SJCRH30 (cell line): Measurements from ENCODE around the gene APLP2. TPM values are rescaled to one million over a fixed set of nuclear protein-coding genes. Genes with fewer than 3 reads are reported as not detected.
"Not testable (repeated sequence)": the region's sequence is repeated elsewhere in the genome, so short reads cannot be mapped to it uniquely, and the experiment has no call there.

ENCODE experiments used
- DNase-seq, 2 experiments: peaks; one replicate each; pipeline ENCODE4 v3.0.0-alpha.2; 2015 to 2020
- H3K27ac ChIP-seq: fragments of 250-450 bp; sonication (Bioruptor Pico); 2 replicates; pipeline ENCODE4 v1.5.1; 2020; ENCODE audit warnings: mild to moderate bottlenecking, moderate library complexity
- H3K27me3 ChIP-seq: fragments of 250-450 bp; sonication (Bioruptor Pico); 2 replicates; pipeline ENCODE4 v1.5.1; 2020; ENCODE audit warnings: mild to moderate bottlenecking, moderate library complexity
- H3K36me3 ChIP-seq: fragments of 250-450 bp; sonication (Bioruptor Pico); 2 replicates; pipeline ENCODE4 v1.5.1; 2020; ENCODE audit warnings: mild to moderate bottlenecking, moderate library complexity
- H3K4me1 ChIP-seq: fragments of 250-450 bp; sonication (Bioruptor Pico); 2 replicates; pipeline ENCODE4 v1.5.1; 2020; ENCODE audit warnings: mild to moderate bottlenecking, moderate library complexity
- H3K4me3 ChIP-seq: fragments of 250-450 bp; sonication (Bioruptor Pico); 2 replicates; pipeline ENCODE4 v1.5.1; 2020; ENCODE audit warnings: mild to moderate bottlenecking, moderate library complexity
- H3K9me3 ChIP-seq: fragments of 250-450 bp; sonication (Bioruptor Pico); replicated peaks from 2 replicates; pipeline ENCODE4 v1.5.1; 2020; ENCODE audit warnings: mild to moderate bottlenecking, moderate library complexity
- total RNA-seq: library from RNA; depleted of rRNA; stranded (reverse); fragments of >200 nt; shearing (Covaris generic); gene quantifications from 2 replicates; pipeline ENCODE4 v1.2.3, GENCODE V29; 2014

APLP2 gene
- total RNA-seq, 1 experiment from 2014 or later = 83.1 TPM

DNA sequence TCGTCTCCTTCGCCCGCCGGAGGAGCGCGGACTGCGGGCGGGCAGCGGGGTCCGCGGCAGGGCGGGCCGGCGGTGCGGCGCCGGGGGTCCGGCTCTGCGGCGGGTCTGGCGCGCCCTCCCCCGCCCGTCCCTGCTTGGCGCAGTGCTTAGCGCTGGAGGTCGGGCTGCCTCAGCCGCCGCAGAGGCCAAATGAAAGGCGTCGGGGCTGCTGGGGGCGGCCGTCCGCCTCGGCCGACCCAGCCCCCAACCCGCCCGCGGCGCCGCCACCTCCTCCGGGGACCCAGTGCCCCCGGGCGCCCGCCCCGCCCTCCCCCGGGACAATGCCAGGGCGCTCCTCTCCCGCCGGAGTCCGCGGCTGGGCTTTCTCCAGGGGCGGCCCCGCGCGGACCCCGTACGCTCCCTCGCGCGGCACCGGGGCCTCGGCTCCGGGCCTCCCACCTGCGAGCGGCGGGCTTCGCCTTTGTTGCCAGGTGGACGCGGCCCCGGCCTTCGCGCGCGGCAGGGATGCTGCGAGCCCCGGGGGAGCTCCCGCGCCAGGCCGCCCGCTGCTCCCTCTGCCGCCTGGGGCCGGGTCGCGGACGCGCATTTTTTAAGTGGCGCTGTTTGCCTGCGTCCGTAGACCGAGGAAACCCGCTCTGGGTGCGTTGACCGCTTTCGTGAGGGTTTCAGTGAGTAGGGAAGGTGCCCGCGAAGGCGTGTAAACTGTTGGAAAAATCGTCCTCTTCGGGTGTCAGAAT is 583 bp downstream of the APLP2 start:
- peak; percentile 32 to 34 for DNase-seq
- no peaks in the 10 kb centered on the region for H3K9me3 ChIP-seq

DNA sequence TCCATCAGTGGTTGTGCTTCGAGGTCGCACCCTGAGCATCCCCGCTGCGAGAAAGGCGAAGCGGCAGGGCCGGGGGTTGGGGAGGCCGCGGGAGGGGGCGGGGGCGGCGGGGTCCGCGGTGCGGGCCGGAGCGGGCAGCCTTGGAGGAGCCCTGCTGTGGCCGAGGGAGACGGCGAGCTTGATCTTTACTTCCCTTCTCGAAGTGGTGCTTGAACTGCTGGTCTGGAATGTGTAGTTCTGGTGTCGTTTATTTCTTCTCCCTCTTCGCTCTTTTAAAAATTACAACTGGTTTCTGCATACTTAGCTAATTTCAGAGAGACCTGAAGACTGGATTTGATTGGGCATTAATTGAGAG is 1.1 kb downstream of the APLP2 start:
- no peaks in the 10 kb centered on the region for H3K36me3 ChIP-seq
- no peaks in the 10 kb centered on the region for H3K27me3 ChIP-seq
- H3K4me1 ChIP-seq = no peaks in the 10 kb centered on the region
- no peak overlapping the region for H3K27ac ChIP-seq
- H3K9me3 ChIP-seq = no peaks in the 10 kb centered on the region
- H3K4me3 ChIP-seq = peak overlapping the region; percentile 93
- peak; percentile 7 to 25 for DNase-seq

More for the DNA sequence above, 583 bp downstream of the APLP2 start:
- no peaks in the 10 kb centered on the region for H3K36me3 ChIP-seq
- H3K4me3 ChIP-seq = peak overlapping the region; percentile 93
- H3K4me1 ChIP-seq = no peaks in the 10 kb centered on the region
- peak overlapping the region; percentile 25; the same call in 1 of the 2 replicates for H3K27ac ChIP-seq
- no peaks in the 10 kb centered on the region for H3K27me3 ChIP-seq

DNA sequence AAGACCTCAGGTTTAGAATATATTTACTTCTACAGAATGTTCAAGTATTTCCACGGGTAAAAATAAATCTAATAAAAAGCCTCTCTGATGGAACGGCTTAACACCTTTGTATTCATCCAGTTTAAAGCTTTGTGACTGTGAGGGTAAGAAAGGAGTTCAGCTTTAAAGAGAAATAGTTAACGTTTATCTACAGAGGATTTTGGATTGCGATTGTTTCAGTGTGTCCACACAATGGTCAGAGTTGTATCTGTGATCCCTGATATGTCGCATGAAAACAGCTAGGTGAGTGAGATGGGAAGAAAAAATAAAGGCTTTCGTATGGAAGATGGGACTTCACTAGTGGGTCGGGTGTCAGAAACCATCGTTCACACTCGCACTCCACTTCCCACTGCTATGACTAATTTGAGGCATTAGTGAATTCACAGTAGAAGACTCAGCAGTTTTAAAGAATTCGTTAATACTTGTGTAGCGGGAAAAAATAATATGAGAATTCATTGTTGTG is 1.6 kb downstream of the APLP2 start:
- no peaks in the 10 kb centered on the region for H3K36me3 ChIP-seq
- no peaks in the 10 kb centered on the region for H3K9me3 ChIP-seq
- H3K4me3 ChIP-seq = peak overlapping the region; percentile 93
- H3K27me3 ChIP-seq = no peaks in the 10 kb centered on the region
- DNase-seq = peak in 1 of 2 experiments; percentile 28
- no peaks in the 10 kb centered on the region for H3K4me1 ChIP-seq
- H3K27ac ChIP-seq = no peak overlapping the region

DNA sequence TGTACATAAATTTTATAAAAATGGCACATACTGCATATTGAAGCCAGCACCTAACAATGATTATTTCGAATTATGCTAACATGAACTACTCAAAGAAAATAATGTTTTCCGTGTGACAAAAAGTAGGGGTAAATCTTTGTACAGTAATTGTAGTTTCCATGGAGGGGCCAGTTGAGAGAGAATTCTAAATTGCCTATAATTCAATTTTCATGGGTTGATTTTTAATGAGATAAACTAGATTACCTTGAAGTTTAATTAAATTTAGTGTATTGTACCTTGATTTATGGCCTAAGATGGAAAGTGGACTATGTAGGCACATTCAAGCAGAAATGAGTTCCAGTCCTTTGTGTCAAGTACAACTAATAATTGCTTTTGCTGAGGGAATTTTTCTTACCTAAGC is 5.0 kb downstream of the APLP2 start:
- Histone ChIP-seq H3K36me3 (no peaks in the 10 kb centered on the region), H3K9me3 (no peaks in the 10 kb centered on the region), H3K4me1 (peaks cover 8% of the 10 kb centered on the region; the same call in 1 of the 2 replicates), H3K4me3 (no peak overlapping the region), H3K27me3 (no peaks in the 10 kb centered on the region), H3K27ac (no peak overlapping the region)
- no peak for DNase-seq

DNA sequence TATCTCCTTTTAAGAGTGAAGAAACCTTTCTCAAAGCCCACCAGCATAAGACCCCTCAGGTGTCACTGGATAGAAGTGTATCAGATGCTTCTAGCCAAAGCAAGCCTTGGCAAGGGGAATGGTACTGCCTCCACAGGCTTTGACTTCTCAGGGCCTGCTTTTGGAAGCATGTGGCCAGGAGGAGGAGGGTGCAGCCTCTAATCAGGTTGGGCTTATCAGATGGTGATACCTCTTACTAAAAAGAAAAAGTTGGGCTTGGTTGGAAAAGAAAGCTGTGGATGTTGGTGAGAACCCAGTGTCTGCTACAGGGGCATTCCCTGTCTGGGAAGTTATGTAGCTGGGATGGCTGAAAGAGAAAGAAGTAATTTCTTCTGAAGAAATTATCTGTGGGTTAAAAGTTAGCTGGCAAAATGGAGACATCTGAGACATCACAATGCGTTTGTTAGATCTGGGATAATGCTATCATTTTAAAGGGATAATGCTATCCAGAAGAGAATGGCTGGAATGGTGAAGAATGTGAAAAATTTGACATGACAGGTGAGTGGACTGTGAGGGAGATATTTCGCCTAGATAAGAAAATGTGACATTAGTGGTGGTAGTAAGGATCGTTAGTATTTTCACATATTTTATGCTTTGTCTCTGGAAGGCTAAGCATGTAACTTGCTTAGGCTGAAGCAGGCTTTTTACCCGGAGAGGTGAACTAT is 7.2 kb downstream of the APLP2 start:
- H3K9me3 ChIP-seq = no peaks in the 10 kb centered on the region
- DNase-seq = no peak
- H3K36me3 ChIP-seq = no peaks in the 10 kb centered on the region
- peaks cover 8% of the 10 kb centered on the region; the same call in 1 of the 2 replicates for H3K4me1 ChIP-seq
- no peak overlapping the region for H3K4me3 ChIP-seq
- H3K27ac ChIP-seq = no peak overlapping the region
- no peaks in the 10 kb centered on the region for H3K27me3 ChIP-seq

DNA sequence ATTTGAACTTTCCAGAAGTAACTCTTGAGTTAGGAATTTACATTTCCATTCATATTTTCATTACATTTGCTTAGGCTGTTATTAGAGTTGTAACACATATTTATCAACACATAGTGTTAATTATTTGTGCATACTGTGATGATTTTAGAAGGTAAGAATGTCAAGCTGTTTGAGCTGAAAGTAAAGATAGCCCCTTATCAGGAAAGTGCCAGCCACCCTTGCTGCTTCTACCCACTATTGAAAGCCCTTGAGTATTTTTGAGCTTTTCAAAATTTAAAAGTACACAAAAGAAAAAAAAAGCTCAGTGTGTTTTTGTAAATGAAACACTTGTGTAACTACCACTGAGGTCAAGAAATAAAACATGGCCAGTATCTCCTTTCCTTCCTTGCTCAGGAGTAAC is 8.0 kb downstream of the APLP2 start:
- Histone ChIP-seq H3K27ac (no peak overlapping the region), H3K9me3 (no peaks in the 10 kb centered on the region), H3K27me3 (no peaks in the 10 kb centered on the region), H3K4me1 (peaks cover 8% of the 10 kb centered on the region; the same call in 1 of the 2 replicates), H3K36me3 (no peaks in the 10 kb centered on the region), H3K4me3 (no peak overlapping the region)
- no peak for DNase-seq

DNA sequence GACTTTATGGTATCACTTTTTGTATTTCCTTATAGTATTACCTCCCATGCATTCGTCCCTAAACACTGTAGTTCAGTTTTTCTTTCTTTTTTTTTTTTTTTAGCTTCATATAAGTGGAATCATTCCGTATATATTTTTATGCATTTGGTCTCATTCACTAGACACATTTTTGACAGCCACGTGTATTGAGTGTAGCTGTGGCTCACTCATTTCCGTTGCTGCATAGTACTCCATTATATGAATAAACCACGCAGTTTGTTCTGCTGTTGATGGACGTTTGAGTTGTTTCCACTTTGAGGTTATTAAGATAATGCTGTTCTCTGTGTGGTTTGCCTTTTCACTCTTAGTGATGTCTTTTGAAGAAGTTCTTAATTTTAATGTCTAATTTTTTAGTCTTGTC is 8.4 kb downstream of the APLP2 start:
- H3K36me3 ChIP-seq = no peaks in the 10 kb centered on the region
- H3K27me3 ChIP-seq = no peaks in the 10 kb centered on the region
- no peaks in the 10 kb centered on the region for H3K9me3 ChIP-seq
- no peak overlapping the region for H3K4me3 ChIP-seq
- peaks cover 8% of the 10 kb centered on the region; the same call in 1 of the 2 replicates for H3K4me1 ChIP-seq
- DNase-seq = no peak
- H3K27ac ChIP-seq = no peak overlapping the region

DNA sequence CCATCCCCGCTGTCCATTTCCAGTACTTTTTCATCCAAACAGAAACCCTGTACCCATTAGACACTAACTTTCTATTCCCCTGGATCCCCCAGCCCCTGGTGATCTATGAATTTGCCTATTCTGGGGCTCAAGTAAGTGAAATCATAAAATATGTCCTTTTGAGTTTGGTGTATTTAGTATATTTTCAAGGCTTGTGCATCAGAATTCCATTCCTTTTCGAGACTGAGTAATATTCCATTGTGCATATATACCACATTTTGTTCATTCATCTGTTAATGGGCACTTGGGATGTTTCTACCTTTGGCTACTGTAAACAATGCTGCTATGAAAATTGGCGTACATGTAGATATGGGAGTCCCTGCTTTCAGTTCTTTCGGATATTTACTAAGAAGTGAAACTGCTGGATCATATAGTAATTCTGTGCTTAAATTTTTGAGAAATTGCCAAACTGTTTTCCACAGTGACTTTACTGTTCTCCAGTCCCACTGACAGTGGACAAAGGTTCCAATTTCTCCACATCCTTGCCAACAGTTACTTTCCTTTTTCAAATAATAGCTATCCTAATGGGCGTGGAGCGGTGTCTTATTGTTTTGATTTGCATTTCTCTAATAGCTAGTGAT is 16.1 kb downstream of the APLP2 start:
- H3K4me1 ChIP-seq = peaks cover 4% of the 10 kb centered on the region; the same call in 1 of the 2 replicates
- no peak overlapping the region for H3K4me3 ChIP-seq
- H3K9me3 ChIP-seq = no peaks in the 10 kb centered on the region
- H3K27ac ChIP-seq = no peak overlapping the region
- H3K36me3 ChIP-seq = no peaks in the 10 kb centered on the region
- DNase-seq = no peak
- H3K27me3 ChIP-seq = no peaks in the 10 kb centered on the region

DNA sequence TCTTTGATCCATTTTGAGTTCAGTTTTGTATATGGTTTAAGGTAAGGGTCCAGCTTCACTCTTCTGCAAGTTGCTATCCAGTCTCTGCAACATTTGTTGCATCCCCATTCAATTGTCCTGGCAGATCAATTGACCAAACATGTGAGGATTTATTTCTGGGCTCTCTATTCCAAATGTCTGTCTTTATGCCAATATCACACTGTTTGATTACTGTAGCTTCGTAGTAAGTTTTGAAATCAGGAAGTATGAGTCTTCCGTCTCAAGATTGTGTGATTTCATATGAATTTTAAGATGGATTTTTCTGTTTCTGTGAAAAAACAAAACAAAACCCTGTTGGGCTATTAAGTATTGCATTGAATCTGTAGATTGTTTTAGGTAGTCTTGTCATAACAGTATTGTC is 17.0 kb downstream of the APLP2 start:
- Histone ChIP-seq H3K9me3 (no peaks in the 10 kb centered on the region), H3K36me3 (no peaks in the 10 kb centered on the region), H3K4me3 (no peak overlapping the region), H3K27ac (no peak overlapping the region), H3K4me1 (peaks cover 4% of the 10 kb centered on the region; the same call in 1 of the 2 replicates), H3K27me3 (no peaks in the 10 kb centered on the region)
- DNase-seq = no peak

DNA sequence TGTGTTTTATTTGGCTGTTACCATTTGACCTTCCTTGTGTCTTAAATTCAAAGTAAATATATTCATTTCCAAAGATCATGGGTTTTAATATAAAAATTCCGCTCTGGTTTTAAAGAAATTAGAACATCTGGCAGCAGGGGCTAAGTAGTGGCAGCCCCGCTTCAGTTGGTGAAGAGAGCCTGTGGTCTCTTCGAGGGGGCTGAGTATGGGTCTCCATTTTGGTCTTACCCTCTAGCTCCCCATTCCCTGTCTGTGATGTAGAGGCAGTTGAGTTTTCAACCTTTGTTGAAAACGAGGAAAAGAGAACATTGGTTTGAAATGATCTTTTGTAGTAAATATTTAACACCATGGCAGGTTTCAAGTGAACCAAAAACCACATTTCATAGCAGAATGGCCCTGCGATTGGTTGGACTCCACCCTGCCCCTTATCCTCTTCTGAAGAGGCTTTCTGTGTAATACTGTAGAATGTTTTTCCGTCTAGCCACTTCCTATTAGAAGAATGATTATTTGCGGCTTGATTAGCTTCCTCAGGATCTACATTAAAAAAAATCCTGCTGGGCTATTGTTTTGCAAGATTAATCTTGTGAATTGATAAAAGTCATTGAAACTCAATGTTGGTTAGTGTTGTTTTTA is 17.7 kb downstream of the APLP2 start:
- Histone ChIP-seq H3K4me3 (no peak overlapping the region), H3K27me3 (no peaks in the 10 kb centered on the region), H3K27ac (no peak overlapping the region), H3K9me3 (no peaks in the 10 kb centered on the region), H3K4me1 (peaks cover 4% of the 10 kb centered on the region; the same call in 1 of the 2 replicates), H3K36me3 (no peaks in the 10 kb centered on the region)
- DNase-seq = no peak

DNA sequence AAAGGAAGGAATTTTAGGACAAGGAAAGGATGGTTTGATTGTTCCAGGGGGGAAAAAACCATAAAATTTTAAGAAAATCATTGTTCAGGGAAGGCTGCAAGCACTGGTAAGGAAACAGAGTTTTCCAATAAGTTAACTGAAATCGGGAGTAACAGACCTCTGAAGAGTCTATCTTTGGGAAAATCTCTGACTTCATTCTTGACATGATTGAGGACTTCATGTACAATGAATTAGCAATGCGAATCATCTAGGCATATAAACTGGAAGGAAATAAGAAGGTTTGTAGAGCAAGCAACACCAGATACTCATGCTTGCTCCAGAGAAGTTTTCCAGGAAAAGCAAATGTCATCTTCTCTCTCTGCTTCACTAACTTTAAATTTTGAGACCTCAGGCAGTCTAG is 18.5 kb downstream of the APLP2 start:
- Histone ChIP-seq H3K4me3 (no peak overlapping the region), H3K9me3 (no peaks in the 10 kb centered on the region), H3K27me3 (no peaks in the 10 kb centered on the region), H3K4me1 (peaks cover 4% of the 10 kb centered on the region; the same call in 1 of the 2 replicates), H3K27ac (no peak overlapping the region), H3K36me3 (no peaks in the 10 kb centered on the region)
- DNase-seq = no peak

DNA sequence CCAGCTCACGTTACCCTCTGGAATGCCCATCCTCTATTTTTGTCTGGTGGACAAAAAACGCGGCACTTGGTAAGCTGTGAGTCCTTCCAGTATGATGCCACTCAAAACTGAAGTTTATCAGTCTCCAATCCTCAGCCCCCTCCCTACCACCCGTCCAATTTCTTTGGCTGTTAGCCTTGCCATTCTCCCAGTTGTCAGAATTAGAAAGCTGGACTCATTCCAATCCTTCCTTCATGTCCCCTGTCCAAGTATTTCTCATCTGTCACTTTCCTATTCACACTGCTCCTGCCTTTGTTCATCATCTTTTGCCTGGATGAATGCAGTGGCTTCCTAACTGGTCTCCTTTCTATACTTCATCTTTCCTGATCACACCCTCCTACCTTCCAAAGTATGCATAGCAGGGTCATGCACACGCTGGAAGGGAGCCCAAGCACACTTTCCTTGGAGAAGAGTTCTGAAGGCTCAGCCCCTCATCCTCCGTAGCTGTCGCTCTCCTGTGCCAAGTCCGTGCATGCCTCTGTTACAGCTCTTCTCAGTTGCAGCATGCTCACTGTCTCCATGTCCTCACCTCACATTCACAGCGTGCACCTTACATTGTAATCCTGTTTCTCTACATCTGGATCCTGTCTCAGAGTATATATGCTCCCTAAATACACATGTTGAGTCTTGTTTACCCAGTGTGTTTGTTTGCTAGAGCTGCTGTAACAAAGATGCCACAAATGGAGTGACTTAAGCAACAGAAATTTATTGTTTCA is 19.4 kb downstream of the APLP2 start:
- Histone ChIP-seq H3K4me3 (no peak overlapping the region), H3K4me1 (peaks cover 4% of the 10 kb centered on the region; the same call in 1 of the 2 replicates), H3K36me3 (no peaks in the 10 kb centered on the region), H3K9me3 (no peaks in the 10 kb centered on the region), H3K27me3 (no peaks in the 10 kb centered on the region), H3K27ac (no peak overlapping the region)
- DNase-seq = no peak

DNA sequence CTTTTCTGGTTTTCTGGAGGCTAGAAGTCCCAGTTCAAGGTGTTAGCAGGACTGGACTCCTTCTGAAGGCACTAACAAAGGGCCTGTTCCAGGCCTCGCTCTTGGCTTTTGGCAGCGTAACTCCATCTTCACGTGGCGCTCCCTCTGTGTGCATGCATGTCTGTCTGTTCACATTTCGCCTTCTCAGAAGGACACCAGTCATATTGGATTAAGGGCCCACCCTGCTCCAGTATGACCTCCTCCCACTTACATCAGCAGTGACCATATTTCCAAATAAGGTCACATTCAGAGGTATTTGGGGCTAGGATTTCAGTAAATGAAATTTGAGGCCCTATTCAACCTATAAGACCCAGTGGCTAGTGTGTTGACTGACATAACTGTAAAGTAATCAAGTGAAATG is 20.0 kb downstream of the APLP2 start:
- DNase-seq = no peak
- no peaks in the 10 kb centered on the region for H3K9me3 ChIP-seq

DNA sequence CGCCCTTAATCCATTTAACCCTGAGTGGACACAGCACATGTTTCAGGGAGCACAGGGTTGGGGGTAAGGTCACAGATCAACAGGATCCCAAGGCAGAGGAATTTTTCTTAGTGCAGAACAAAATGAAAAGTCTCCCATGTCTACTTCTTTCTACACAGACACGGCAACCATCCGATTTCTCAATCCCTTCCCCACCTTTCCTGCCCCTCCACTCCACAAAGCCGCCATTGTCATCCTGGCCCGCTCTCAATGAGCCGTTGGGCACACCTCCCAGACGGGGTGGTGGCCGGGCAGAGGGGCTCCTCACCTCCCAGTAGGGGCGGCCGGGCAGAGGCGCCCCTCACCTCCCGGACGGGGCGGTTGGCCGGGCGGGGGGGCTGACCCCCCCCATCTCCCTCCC is 20.8 kb downstream of the APLP2 start:
- not testable (repeated sequence) for H3K4me1 ChIP-seq, H3K27ac ChIP-seq

More for the DNA sequence above, 20.0 kb downstream of the APLP2 start:
- Histone ChIP-seq H3K4me3 (no peak overlapping the region), H3K36me3 (no peaks in the 10 kb centered on the region), H3K27me3 (no peaks in the 10 kb centered on the region), H3K27ac (no peak overlapping the region), H3K4me1 (peaks cover 4% of the 10 kb centered on the region; the same call in 1 of the 2 replicates)

More for the DNA sequence above, 20.8 kb downstream of the APLP2 start:
- not testable (repeated sequence) for H3K4me3 ChIP-seq, H3K9me3 ChIP-seq, DNase-seq, H3K36me3 ChIP-seq, H3K27me3 ChIP-seq
